SW 1271 (cell line): ENCODE results near the gene AASDH.

Source experiments
- DNase-seq, 2 experiments: peaks; one replicate each; lab custom pipeline; 2025; lab: John Stamatoyannopoulos, UW

Gene AASDH

DNA sequence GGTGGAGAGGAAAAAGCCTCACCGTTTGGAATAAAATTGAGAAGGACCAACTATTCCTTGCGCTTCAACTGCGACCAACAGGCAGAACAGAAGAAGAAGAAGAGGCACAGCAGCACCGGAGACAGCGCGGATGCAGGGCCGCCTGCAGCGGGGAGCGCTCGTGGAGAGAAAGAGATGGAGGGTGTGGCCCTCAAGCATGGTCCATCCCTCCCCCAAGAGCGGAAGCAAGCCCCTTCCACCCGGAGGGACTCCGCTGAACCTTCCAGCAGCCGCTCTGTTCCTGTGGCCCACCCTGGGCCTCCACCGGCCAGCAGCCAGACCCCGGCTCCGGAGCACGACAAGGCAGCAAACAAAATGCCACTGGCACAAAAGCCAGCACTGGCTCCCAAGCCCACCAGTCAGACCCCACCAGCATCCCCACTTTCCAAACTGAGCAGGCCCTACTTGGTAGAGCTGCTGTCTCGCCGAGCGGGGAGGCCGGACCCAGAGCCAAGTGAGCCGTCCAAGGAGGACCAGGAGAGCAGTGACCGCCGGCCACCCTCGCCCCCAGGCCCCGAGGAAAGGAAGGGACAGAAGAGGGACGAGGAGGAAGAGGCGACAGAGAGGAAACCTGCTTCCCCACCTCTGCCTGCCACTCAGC lies 71.2 kb downstream of the AASDH start:
- DNase-seq: no peak

DNA sequence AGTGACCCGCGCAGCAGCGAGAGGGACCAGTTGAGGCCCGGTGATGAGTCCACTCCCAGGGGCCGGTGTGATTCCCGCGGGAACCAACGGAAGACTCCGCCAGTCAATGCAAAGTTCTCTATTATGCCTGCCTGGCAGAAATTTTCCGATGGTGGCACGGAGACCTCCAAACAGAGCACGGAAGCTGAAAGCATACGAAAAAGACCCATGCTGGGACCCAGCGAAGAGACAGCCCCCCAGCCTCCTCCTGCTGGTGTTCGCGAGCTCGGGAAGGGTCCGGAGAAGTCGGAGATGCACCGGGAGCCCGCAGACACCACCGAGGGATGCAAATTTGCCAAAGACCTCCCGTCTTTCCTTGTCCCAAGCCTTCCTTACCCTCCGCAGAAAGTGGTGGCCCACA lies 71.7 kb downstream of the AASDH start:
- DNase-seq: no peak

DNA sequence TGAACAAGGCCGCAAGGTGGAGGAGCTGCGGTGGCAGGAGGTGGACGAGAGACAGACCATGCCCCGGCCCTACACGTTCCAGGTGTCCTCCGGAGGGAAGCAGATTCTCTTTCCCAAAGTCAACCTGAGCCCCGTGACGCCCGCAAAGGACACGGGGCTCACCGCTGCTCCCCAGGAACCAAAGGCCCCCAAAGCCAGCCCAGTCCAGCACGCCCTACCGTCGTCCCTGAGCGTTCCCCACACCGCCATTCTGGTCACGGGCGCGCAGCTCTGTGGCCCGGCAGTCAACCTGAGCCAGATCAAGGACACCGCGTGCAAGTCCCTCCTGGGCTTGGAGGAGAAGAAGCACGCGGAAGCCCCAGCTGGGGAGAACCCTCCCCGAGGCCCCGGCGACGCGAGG lies 72.2 kb downstream of the AASDH start:
- no peak for DNase-seq

DNA sequence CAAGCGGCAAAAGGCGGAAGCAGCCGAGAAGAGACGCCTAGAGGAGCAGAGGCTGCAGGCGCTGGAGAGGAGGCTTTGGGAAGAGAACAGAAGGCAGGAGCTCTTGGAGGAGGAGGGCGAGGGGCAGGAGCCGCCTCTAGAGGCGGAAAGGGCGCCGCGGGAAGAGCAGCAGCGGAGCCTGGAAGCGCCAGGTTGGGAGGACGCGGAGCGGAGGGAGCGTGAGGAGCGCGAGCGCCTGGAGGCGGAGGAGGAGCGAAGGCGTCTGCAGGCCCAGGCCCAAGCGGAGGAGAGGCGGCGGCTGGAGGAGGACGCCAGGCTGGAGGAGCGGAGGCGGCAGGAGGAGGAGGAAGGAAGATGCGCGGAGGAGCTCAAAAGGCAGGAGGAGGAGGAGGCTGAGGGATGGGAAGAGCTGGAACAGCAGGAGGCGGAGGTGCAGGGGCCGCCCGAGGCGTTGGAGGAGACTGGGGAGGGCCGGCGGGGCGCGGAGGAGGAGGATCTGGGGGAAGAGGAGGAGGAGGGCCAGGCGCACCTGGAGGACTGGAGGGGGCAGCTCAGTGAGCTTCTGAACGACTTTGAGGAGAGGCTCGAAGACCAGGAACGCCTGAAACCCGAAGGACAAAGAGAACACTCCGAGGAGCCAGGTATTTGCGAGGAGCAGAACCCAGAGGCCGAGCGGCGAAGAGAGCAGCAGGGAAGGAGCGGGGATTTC lies 72.9 kb downstream of the AASDH start:
- DNase-seq: no peak

DNA sequence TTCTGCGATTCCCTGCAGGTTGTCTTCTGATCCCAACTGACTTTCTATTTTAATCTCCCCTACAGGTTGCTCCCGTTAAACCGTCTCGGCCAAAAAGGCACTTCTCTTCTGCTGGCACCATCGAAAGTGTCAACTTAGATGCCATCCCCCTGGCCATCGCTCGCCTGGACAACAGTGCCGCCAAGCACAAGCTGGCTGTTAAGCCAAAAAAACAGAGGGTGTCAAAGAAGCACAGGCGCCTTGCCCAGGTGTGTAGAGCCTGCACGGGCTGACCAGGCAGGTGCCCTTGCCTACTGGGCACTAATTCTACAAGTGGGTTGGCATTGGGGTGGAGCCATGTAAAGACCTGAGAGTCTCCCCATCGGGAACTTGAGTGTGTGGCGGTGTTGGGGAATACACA lies 74.2 kb downstream of the AASDH start:
- DNase-seq: no peak

DNA sequence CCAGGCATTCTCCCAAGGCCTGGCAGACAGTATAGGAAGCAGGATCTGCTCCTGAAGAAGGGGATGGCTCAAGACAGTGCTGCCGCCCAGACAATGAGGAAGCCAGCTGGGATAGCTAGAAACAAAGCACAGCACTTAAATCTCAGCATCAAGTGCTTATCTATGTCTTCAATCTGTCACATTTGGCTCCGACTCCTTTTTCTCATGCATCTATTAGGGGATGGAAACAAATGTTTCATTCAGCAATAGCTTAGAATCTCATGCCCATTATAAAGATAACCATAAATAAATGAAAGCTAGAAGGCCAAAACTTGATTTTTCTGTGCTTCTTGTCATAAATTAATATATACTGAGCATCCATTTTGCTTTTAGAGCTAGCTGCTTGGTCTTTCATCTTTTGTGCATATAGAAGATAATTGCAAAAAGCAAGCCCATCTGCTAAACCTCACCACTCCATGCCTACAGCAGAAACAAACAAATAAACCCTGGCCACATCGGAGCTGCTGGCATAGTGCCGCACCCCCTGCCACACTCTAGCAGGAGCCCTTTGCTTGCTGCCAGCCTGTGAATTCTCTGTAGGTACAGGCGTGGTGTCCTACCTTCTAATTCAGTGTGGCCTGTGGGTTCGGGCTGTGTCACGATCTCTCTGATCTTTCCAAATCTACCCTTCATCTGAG lies 75.9 kb downstream of the AASDH start:
- DNase-seq: no peak

DNA sequence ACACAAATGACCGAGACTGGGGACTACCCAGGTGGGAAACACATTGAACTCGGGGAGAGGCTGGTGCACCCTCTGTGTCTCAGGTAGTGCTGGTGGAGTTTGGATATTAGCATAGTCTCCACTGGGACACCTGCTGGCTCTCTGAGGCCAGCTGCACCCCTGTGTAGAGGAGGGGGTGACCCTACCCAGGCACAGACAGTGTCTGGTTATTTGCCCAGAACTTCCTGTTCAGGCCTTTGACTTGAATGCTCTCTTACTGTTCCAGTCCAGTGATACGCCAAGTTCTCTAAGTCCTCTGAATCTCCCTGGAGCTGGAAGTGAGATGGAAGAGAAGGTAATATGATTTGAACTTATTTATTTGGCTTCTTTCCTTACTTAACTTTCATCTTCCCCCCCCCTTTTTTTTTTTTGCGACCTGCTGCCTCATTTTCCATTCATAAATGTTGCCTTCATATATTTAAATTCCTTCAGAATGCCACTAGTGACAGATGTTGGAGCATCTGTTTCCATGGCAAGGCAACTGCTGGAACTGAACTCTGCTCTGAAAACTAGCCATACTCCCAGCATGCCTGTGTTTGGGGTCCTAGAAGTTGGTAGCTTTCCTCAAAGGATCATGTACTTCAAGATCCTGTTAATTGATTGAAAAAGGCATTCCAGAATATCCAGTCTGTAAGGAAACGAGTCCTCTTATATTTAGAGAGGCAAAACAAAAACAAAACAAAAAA lies 76.7 kb downstream of the AASDH start:
- DNase-seq: no peak

DNA sequence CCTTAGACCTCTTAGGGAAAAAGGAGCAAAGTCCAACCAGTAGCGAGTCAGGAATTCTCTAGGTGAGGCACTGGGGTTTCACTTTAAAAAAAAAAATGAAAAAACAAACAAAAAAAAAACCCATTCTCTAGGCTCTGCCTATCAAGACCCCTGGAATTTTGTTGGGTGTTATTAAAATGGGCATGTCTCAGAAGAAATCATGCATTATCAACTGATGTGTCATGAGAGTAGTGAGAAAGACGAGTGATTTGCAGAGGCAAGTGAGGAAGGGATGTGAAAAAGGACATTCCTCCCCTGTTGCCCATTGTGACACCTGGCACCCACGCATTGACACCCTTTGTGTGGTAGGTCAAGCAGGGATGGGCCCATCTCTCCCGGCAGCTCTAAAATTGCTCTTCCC lies 78.9 kb downstream of the AASDH start:
- DNase-seq: no peak

DNA sequence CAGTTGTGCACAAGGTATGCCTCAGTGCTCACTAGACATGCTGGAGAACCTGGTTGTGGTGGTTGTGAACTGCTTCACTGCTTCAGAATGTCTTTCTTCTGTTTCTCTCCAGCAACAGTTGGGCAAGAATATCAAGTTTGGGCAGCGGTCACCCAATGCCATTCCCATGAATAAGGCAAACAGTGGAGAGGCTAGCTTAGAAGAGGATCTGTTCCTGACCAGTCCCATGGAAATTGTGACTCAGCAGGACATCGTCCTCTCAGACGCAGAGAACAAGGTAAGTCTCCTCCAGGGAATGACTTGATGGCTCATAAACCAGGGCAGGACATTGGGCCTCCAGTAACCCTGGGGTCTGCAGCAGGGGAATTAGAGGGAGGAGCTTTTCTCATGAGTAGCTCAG lies 79.9 kb downstream of the AASDH start:
- no peak for DNase-seq

DNA sequence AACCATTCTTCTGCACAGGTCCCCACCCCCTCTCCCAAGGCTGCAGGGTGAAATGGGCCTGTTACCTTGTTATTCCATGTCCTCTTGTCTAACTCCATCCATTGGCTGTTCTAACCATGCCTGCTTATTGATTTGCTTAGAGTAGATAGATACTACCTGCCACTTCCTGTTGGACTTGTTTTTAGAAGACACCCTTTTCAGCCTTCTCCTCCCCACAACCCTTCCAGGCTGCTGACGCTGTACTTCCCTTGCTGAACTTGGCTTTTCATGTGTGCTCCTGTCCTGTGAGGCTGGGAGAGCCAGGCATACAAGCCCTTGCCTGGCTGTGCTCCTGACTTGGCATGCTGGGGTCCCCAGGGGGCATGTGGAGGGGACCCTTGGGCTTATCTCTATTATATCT lies 81.9 kb downstream of the AASDH start:
- no peak for DNase-seq

DNA sequence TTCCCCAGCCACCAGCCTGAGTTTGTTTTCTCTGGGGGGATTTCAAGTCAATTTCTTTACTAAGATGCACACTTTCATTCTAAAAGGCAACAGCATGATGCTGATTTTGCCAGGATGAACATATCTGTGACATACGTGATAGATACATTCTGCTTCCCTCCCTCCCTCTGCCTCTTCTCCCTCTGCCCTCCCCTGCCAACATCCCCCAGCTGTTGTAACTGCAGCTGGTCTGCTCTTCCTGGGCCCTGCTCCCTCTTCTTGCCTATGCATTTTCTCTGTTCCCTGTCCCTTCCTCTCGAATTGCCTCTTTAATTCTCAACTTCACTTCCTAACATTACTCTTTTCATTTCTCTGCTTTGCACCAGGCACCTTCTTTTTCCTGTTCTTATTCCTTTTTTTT lies 83.4 kb downstream of the AASDH start:
- no peak for DNase-seq

DNA sequence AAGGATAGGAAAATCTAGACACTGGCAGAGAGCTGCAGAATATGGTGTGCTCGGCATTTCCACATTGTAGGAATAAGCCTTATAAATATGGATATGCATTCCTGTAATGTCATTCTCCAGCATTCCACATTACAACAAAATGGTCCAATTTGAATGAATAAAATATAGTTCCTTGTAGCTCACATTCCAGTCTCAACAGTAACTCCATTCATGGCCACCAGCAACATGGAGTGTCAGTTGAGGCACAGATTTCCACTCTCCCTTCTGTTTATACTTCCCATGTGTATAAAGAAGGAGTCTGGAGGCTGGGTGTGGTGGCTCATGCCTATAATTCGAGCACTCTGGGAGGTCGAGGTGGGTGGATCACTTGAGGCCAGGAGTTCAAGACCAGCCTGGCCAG lies 84.5 kb downstream of the AASDH start:
- no peak for DNase-seq

DNA sequence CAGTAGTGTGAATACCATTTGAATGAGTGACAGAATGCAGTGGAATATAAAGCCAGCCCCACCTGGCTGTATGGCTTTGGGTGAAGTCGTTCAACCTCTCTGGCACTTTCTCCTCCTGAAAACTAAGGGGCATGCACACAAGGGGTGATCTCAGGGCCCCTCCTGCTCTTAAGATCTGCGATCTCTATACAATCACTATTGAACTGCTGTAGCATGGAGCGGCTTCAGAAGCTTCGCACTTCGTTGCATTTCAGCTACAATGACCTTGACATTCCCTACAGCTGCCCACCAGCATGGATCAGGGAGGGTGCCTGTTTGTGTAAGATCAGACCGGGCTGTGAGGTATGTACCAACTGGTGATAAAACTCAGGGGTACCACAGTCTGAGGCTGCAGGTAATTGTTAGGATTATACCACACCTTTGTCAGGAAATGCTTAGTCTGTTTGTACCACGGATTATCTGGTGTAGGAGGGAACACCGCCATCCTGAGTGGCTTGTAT lies 85.2 kb downstream of the AASDH start:
- DNase-seq: no peak

DNA sequence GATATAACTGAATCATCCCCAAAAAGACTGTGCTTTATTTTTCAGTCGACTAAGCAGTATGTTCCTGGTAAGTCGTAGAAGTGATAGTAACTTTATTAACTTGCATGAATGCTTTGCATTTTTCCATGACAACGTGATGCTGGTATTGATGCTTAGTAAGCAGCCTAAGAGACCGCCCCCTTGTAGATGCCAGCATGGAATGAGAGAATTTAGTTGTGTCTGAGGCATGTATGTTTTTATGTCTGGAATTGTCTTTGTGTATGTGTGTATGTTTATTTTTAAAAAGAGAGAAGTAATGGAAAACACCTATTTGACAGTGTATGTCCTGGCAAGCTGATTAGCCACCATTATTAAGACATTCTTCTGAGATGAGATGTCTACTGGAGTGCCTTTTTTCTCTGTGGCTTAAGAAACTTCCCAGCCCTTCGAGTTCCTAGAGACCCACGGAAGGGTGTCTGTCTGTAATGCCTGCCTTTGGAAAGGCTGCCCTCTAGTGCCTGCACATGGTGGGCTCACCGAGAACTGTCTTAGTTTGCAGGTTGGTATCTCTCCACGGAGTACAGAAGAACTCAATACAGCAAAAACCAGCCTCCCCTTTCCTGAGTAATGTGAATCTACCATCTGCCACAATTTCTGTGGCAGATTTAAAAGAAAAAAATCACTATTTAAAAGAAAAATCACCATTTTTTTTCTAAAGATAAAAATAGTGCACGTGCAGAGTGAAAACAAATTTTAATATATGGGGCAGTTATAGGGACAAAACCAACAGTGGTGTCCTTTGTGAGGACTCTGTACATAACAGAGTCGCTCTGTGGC lies 85.9 kb downstream of the AASDH start:
- DNase-seq: peak; percentile 46 to 56

DNA sequence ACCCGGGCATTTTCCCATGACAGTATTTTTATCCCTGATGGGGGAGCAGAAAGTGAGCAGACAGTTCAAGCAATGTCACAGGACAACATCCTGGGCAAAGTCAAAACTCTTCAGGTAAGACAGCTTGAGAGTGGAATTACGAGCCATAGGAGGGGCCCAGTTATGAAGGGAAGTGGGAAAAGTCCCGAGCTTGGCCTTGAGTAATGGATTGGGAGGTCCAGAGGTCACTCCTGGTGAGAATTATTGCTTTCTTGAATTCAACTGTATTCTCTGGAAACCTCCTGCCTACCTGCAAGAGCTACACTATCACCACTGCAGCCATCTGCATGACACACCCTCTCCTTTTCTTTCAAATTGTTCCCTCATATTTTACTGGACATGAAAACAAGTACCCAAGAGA lies 89.1 kb downstream of the AASDH start:
- DNase-seq: no peak

DNA sequence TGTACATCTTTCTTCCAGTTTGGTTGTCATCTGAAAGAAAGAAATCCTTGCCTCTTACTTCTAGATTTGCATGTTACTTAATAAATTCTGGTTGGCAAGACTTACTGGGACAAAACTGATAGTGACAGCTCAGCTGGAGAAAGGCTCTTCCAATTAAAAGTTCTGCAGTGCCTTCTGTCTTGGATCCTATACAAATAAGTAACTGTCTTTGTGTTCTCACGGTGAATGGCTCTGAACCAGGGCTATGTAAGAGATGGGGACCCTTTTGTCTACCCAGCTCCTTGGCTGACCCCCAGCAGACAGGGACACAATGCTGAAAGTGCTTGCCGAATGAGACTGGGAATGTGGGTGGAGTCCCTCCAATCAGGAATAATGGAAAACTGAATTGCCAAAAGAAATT lies 89.5 kb downstream of the AASDH start:
- DNase-seq: no peak

DNA sequence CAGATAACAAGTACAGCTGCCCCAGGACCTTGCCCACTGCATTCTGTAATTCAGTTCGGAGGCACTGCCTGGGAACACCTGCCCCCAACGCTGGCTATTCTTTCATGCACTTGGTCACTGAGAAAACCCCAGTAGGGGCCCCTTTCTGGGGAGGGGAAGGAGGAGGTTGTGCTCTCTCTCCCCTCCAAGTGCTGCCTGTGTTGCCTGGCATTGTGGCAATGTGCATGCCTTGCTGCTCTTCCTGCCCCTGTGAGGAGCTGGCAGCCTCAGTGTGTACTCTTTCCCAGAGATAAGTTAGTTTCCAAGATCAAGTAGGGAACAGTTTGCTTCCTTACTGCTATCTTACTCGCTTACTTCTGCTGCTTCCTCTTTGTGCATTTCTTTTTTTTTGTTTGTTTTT lies 90.8 kb downstream of the AASDH start:
- DNase-seq: no peak

DNA sequence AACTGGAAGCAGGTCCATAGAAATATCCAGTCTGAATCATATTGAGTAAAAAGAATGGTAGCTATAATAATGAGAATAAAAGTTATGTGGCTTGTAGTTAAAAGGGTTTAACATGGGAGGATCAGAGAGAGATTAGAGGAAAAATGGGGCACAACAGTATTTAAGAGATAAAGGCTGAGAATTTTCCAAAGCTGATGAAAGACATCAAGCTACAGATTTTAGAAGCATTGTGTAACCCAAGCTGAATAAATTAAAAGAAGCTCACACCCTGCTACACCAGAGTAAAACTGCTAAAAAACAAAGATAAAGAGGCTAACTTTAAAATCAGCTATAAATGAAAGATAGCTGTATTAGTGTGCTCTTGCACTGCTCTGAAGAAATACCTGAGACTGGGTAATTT lies 94.2 kb downstream of the AASDH start:
- no peak for DNase-seq

DNA sequence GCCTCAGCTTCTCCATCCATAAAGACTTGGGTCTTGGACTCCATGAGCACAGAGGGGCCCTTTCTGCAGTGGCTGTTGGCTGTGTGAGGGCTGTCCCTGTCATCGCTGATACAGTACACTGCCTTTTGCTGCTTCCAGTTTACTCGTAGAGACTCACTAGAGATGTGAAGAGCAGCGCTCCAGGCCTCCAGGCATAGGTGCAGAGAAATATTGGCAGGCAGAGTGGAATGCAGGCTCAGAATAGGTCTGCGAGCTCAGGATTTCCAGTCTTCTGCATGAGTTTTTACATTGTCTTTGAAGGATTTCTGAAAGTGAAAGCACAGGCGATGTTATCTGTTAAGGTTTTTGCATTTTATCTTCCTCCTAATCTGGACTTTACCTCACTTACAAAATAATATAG lies 97.4 kb downstream of the AASDH start:
- DNase-seq: no peak

DNA sequence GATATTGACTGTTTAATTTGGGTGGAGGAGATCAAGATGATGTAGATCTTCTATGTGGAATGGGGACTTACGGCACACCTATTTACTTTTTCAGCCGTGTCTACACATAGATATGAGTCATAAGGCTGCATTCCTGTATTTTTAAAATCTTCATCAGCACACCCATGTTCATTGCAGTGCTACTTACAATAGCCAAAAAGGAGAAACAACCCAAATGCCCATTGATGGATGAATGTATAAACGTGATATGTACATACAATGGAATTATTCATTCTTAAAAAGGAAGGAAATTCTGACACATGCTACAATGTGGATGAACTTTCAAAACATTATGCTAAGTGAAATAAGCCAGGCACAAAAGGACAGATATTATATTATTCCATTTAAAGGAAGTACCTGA lies 98.6 kb downstream of the AASDH start:
- DNase-seq: no peak
